ENCODE data around the gene PJA2.

GRCh38 chr5:109409844-109410388 is at the start of gene PJA2:
- TF ChIP-seq TAF1 (IDR thresholded peaks at IDR 0.05; ENCODE audit: borderline replicate concordance, low read depth, low read length) (no peak), POLR2A (IDR thresholded peaks at IDR 0.05; ENCODE audit: low read depth, low read length) (no peak; the same call in 1 of the 2 replicates)

Data from GM12892 (cell line).